ENCODE data around the gene SETD4.

The SETD4 gene

DNA sequence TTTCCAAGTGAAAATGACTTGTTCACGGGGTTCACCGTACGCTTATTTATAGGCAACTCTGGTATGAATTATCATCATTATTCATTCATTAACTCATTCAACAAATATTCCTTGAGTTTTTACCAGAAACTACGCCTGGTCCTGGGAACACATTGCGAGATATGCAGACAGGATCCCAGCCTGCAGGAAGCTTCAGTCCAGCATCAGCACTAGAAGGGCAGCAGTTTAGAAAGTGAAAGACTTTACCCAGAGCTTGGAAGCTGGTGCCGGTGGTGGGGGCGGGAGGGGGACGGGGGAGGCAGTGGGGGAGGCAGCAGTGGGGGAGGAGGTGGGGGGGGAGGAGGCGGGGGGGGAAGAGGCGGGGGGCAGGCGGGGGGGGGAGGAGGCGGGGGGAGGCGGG, 55.9 kb downstream of the SETD4 start:
- no peak for DNase-seq

DNA sequence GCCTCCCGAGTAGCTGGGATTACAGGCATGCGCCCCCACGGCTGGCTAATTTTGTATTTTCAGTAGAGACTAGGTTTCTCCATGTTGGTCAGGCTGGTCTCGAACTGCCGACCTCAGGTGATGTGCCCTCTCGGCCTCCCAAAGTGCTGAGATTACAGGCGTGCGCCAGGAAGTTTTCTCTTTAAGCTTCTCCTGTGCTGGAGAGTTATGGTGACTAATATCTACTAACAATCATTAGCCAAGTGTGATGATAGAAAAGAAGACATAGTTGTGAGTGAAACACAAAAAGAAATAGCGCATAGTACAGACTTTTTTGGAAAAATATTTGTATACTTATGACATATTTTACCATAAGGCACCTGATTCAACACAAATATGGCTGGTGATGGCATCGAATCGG, 56.5 kb downstream of the SETD4 start:
- DNase-seq: no peak

DNA sequence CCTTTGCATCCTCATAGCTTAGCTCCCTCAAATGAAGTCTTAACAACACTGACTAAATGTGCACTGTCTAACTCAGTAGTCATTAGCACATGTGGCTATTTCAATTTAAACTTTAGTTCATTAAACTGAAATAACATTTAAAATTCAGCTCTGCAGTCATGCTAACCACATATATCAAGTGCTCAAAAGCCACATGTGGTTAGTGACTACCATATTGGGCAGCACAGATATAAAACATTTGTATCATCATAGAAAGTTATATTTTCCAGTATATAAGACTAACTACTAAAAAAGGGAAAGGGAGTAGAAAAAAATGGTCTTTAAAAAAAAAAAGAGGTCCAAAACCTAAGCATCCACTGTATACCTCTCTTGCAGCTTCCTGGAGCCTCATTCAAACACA, 64.1 kb downstream of the SETD4 start:
- DNase-seq: no peak

DNA sequence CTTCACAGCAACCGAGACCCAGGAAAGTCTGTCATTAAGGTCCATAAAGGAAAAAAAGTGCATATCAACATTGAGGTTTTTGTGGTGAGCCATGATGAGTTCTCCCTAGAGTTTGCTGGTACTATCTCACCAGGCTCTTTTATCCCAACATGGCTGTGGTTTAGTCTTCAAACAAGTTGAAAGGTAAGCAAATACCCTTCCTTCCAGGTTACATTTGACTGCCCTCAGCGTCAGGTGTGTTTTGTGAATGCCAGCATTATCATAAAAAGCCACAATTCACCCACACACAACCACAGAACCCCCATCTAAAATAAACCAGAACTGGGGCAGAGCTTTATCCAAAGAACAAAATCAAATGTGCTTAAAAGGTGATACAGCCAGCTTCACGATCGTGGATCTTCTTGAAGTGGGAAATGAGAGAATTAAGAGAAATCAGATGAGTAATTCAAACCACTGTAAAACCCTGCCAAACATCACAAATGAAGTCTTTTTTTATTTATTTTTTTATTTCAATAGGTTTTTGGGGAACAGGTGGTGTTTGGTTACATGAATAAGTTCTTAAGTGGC, 64.7 kb downstream of the SETD4 start:
- DNase-seq: no peak

DNA sequence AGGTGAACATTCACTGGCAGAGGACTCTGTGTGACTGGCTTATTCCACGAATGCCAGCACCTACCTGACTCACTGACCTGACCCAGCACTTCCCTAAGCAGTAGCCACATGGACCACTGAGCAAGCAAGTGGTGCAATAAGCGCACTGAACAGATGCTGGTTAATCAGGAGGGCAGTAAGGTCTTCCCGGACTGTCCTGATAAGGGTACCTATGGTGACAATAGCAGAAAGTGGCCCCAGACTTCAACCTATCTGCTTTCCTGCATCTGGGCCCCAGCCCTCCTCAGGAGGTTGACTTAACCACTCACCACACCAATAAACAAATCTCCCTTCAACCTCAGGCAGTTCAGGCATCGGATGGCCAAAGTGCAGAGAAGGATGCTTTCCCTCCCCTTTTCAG, 65.7 kb downstream of the SETD4 start:
- DNase-seq: no peak

DNA sequence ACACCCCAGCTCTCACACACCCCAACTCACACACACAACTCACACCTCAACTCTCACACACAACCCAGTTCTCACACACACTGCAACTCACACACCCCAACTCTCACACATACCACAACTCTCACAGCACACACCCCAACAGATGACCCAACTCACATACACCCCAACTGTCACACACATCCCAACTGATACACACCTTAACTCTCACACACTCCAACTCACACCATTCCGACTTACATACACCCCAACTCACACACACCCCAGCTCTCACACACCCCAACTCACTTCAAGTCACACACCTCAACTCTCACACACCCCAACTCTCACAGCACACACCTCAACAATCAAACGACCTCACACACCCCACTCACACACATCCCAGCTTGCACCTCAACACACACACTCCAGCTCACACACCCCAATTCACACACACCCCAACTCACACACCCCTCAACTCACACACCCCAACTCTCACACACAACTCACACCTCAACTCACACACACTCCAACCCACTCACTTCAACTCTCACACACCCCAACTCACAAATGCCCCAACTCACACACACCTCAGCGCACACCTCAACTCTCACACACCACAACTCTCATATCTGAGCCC, 66.3 kb downstream of the SETD4 start:
- no peak for DNase-seq

DNA sequence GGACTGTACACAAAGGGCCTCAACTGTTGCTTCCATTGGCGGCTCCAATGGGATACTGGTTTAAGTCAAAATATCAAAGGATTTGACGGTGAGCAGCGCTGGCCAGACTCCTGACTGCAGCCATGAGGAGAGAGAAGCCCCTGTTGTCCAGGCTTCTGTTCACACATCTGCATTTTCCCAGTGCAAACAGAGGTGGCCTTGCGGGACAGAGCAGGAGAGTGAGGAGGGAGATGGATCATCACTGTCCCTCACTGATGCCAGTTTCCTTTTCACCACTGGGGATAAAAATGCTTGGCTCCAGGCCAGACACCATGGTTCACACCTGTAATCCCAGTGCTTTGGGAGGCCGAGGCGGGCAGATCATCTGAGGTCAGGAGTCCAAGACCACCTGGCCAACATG, 69.2 kb downstream of the SETD4 start:
- DNase-seq: no peak

DNA sequence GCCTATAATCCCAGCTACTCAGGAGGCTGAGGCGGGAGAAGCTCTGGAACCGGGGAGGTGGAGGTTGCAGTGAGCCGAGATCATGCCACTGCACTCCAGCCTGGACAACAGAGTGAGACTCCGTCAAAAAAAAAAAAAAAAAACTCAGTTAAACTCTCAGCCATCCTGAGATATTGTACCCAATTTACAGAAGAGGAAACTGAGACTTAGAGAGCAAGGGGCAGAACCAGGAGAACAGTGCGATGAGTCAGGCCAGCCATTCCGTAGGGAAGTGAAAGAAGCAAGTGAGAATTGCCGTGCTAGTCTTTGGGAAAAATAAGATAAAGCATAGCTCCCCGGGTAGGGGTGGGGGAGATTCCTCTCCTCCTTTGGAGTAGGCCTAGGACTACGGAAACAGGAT, 69.7 kb downstream of the SETD4 start:
- DNase-seq: no peak

DNA sequence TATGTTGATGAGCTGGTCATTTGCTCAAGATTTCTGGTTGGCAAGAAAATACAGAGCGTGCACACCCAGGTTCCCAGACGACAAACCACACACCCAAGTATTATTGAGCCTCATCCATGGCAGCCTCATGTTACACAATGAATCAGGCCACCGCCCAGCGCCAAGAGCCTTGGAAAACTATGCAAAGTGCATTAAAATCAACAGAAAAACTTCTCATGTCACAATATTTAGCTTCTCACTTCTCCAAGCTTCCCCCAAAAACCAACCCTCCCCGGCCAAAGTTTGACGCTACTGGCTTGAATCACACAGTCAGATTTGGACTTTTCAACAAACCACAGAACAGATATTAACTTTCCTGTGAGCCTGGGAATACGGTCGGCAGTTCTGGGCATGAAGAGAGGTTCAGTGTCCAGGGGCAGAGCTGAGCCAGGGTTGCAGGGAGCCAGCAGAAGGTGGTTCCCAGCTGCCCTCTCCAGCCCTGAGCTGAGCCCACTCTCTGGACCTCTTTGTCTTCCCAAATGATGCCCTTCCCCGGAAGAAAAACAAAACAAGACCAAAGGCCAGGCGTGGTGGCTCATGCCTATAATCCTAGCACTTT, 71.1 kb downstream of the SETD4 start:
- DNase-seq: no peak

DNA sequence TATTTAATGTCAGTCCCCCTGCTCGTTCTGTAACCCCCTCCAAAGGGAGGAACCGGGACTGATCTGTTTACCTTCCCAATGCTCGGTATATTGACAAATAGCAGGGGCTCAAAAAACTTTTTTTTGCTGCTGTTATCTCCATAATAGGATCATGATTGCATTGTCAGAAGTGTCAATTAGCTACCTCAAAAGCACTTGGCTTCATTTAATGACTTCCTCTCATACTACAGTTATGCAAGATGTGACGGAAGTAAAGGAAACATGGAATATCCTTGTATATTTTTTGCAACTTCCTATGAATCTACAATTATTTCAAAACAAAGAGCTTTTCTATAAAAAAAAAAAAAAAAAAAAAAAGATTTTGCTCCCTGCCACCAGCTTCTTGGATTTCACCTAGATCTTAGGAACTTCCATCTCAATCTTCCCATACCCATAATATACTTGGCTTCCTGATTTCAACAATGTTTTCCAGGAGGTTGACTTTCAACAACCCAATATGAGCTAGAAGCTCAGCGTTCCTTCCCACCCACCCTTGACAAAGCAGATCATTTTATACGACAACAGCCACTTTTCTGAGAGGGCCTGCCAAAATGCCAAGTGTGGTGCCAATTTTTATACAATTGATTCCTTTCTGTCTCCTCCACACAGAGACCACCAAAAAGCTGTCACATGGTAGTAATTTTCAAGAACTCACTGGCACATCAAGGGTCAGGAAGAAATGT, 71.7 kb downstream of the SETD4 start:
- DNase-seq: peak; percentile 51

DNA sequence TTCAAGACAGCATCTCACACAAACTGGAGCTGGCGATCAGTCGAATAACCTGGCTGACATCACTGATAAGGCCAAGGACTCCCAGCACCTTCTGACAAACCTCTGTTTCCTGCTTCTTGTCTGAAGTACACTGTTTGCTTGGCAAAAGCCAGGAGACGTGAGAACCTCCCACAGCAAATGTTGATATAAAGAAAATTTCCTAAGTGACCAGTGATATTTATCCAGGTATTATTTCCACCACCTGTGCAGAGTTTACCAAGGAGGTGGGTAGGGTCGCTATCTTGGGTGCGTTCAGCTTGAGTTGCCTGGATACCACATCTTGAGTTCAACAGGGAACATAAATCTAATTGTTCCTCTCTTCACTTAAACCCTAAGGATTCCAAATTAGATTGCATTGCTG, 72.9 kb downstream of the SETD4 start:
- DNase-seq: no peak

DNA sequence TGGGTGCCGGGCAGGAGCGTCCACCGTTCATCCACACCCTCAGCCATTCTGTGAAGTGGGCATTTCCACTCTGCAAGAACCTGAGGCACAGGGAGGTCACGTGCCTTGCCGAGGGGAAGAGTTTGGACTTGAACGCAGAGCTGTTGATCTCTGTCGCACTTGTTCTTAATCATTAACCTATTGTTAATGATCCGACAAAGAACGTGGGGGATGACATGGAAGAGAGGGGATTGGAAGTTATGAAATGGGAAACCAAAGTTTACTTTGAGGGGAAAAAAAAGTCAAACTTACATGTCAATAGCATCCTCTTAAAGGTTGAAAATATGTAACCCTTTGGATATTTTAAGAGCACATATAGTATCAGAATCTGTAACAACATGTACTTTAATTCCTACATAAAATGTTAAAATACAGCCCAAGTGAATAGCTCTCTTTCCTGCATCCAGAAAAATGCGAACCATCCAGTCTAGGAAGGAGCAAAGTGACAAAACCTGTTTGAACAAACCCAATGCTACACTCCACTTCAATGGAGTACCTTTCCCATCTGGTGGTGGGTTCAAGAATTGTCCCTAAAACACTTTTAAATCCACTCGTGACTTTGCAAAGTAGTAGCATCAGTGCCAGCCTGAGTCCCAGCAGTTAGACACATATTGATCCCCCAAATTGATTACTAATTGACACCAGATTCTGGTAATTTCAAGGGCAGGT, 75.5 kb downstream of the SETD4 start:
- no peak for DNase-seq
